Activated T-cell treated with anti-CD3 and anti-CD28 coated beads, Interleukin-2, amount 50 U/mL, for 72 hours (primary cell): Measurements from ENCODE around the gene NDUFB10. TPM values are rescaled to one million over a fixed set of nuclear protein-coding genes. Genes with fewer than 3 reads are reported as not detected.
A peak's percentile ranks its signal among the peaks of the same experiment; 100 is the strongest.
"Not testable (repeated sequence)": the region's sequence is repeated elsewhere in the genome, so short reads cannot be mapped to it uniquely, and the experiment has no call there.

ENCODE experiments used
- ATAC-seq, 2 donors: fragments of 150-1000 bp; cut with Tn5 transposase; replicated peaks in 1 of 2; 2 replicates each; pipeline ENCODE4 v1.10.0; 2021; ENCODE audit warnings: moderate library complexity in 2 of 2, mild to moderate bottlenecking in 1 of 2
- DNase-seq, 2 donors: peaks; one replicate each; pipeline ENCODE4 v3.0.0; 2021 to 2022; ENCODE audit warnings: mixed read lengths in 1 of 2
- H3K27ac Mint-ChIP-seq: one replicate; pipeline ENCODE4 v1.8.0; 2022; ENCODE audit warnings: mild to moderate bottlenecking, moderate library complexity, mixed read lengths
- H3K27me3 Mint-ChIP-seq: one replicate; pipeline ENCODE4 v1.8.0; 2022; ENCODE audit warnings: low read depth, mixed read lengths
- H3K36me3 Mint-ChIP-seq, 2 donors: one replicate each; pipeline ENCODE4 v1.8.0; 2022; ENCODE audit warnings: mixed read lengths in 2 of 2, mild to moderate bottlenecking in 1 of 2; ENCODE audit not compliant: insufficient read depth in 2 of 2
- H3K4me1 Mint-ChIP-seq: one replicate; pipeline ENCODE4 v1.8.0; 2022; ENCODE audit warnings: low read depth, mixed read lengths
- H3K4me3 Mint-ChIP-seq, 2 donors: one replicate each; pipeline ENCODE4 v1.8.0; 2022; ENCODE audit warnings: mild to moderate bottlenecking in 2 of 2, mixed read lengths in 2 of 2, moderate library complexity in 2 of 2
- H3K9me3 Mint-ChIP-seq, 2 donors: one replicate each; pipeline ENCODE4 v1.8.0; 2022; ENCODE audit warnings: mixed read lengths in 2 of 2
- total RNA-seq, 2 donors: library from RNA; stranded (reverse); gene quantifications; one replicate each; pipeline ENCODE4 v1.2.3, GENCODE V29; 2022

The NDUFB10 gene
- total RNA-seq, 2 donors from 2014 or later = 69.3 to 98.3 TPM

- ATAC-seq = no peak
These were observed 2.3 kb downstream of the NDUFB10 start for GRCh38 chr16:1961651-1962067.

GRCh38 chr16:1962161-1963153 is 3.1 kb downstream of the NDUFB10 start:
- Mint-ChIP-seq H3K4me1 (peaks cover 50% of the 10 kb centered on the region), H3K27ac (peak overlapping the region; percentile 92), H3K36me3 (peaks cover 14 to 32% of the 10 kb centered on the region in 2 donors), H3K4me3 (peak overlapping the region; percentile 91 to 97)
- ATAC-seq, DNase-seq, H3K9me3 Mint-ChIP-seq, H3K27me3 Mint-ChIP-seq: not testable (repeated sequence)

More at GRCh38 chr16:1961651-1962067, 2.3 kb downstream of the NDUFB10 start:
- Mint-ChIP-seq H3K36me3 (peaks cover 14 to 32% of the 10 kb centered on the region in 2 donors), H3K4me3 (peak overlapping the region; percentile 91 to 97), H3K27ac (peak overlapping the region; percentile 84), H3K9me3 (no peaks in the 10 kb centered on the region), H3K27me3 (no peaks in the 10 kb centered on the region), H3K4me1 (peaks cover 46% of the 10 kb centered on the region)
- DNase-seq = peak in 1 of 2 donors; percentile 39

GRCh38 chr16:1963806-1964505 is 4.6 kb downstream of the NDUFB10 start:
- peak overlapping the region; percentile 92 for H3K27ac Mint-ChIP-seq
- H3K4me1 Mint-ChIP-seq = peaks cover 52% of the 10 kb centered on the region
- no peaks in the 10 kb centered on the region for H3K9me3 Mint-ChIP-seq
- peaks cover 14 to 32% of the 10 kb centered on the region in 2 donors for H3K36me3 Mint-ChIP-seq
- DNase-seq (peak in 1 of 2 donors; percentile 41), ATAC-seq (peak; percentile 2 to 3)
- peak overlapping the region; percentile 91 to 97 for H3K4me3 Mint-ChIP-seq
- no peaks in the 10 kb centered on the region for H3K27me3 Mint-ChIP-seq

GRCh38 chr16:1964506-1965395 is 5.4 kb downstream of the NDUFB10 start, which contains the start of gene RPS2:
TSS of gene RPS2 (minus strand) at chr16:1964826. CDS start at chr16:1964625, 201 bp downstream.
- H3K4me1 Mint-ChIP-seq = peaks cover 52% of the 10 kb centered on the region
- no peaks in the 10 kb centered on the region for H3K9me3 Mint-ChIP-seq
- DNase-seq (peak; percentile 98 to 99), ATAC-seq (peak; percentile 81 to 90)
- no peaks in the 10 kb centered on the region for H3K27me3 Mint-ChIP-seq
- H3K36me3 Mint-ChIP-seq = peaks cover 14 to 32% of the 10 kb centered on the region in 2 donors
- H3K4me3 Mint-ChIP-seq = peak within 1 kb of the TSS; percentile 91 to 97
- H3K27ac Mint-ChIP-seq = peak within 1 kb of the TSS; percentile 96

GRCh38 chr16:1965396-1966001 is 6.2 kb downstream of the NDUFB10 start:
- H3K27me3 Mint-ChIP-seq = no peaks in the 10 kb centered on the region
- DNase-seq (no peak), ATAC-seq (no peak)
- peaks cover 46% of the 10 kb centered on the region for H3K4me1 Mint-ChIP-seq
- H3K9me3 Mint-ChIP-seq = no peaks in the 10 kb centered on the region
- peak overlapping the region; percentile 91 to 97 for H3K4me3 Mint-ChIP-seq
- peak overlapping the region; percentile 96 for H3K27ac Mint-ChIP-seq
- peaks cover 14 to 29% of the 10 kb centered on the region in 2 donors for H3K36me3 Mint-ChIP-seq

GRCh38 chr16:1966460-1966859 is 7.1 kb downstream of the NDUFB10 start, which contains the start of gene RNF151:
TSS of gene RNF151 (plus strand) at chr16:1966856. CDS start at chr16:1966882, 26 bp downstream.
- DNase-seq = no peak
- H3K4me3 Mint-ChIP-seq = peak within 1 kb of the TSS; percentile 91 to 97
- no peaks in the 10 kb centered on the region for H3K9me3 Mint-ChIP-seq

GRCh38 chr16:1968146-1968953 is 9.0 kb downstream of the NDUFB10 start:
- Mint-ChIP-seq H3K27ac (no peak overlapping the region), H3K4me3 (no peak overlapping the region), H3K27me3 (no peaks in the 10 kb centered on the region), H3K9me3 (no peaks in the 10 kb centered on the region), H3K36me3 (peaks cover 12 to 15% of the 10 kb centered on the region in 2 donors), H3K4me1 (peaks cover 43% of the 10 kb centered on the region)
- ATAC-seq = no peak
- DNase-seq = no peak

More at GRCh38 chr16:1966460-1966859, 7.1 kb downstream of the NDUFB10 start, which contains the start of gene RNF151:
- peak within 1 kb of the TSS; percentile 96 for H3K27ac Mint-ChIP-seq
- no peaks in the 10 kb centered on the region for H3K27me3 Mint-ChIP-seq
- peaks cover 14 to 26% of the 10 kb centered on the region in 2 donors for H3K36me3 Mint-ChIP-seq
- H3K4me1 Mint-ChIP-seq = peaks cover 46% of the 10 kb centered on the region
- ATAC-seq = no peak

GRCh38 chr16:1971796-1972489 is 12.6 kb downstream of the NDUFB10 start, which contains the start of gene TBL3:
TSS of gene TBL3 (plus strand) at chr16:1972053. CDS start at chr16:1972165, 112 bp downstream.
- ATAC-seq (peak; percentile 96 to 97), DNase-seq (peak; percentile 97 to 98)
- Mint-ChIP-seq H3K4me3 (peak within 1 kb of the TSS; percentile 94 to 98), H3K36me3 (peaks cover 2 to 6% of the 10 kb centered on the region in 2 donors), H3K27ac (peak within 1 kb of the TSS; percentile 97), H3K27me3 (no peaks in the 10 kb centered on the region), H3K9me3 (no peaks in the 10 kb centered on the region), H3K4me1 (peaks cover 39% of the 10 kb centered on the region)

GRCh38 chr16:1972490-1972877 is 13.1 kb downstream of the NDUFB10 start:
- Mint-ChIP-seq H3K36me3 (peaks cover 2 to 6% of the 10 kb centered on the region in 2 donors), H3K4me3 (peak overlapping the region; percentile 94 to 98), H3K4me1 (peaks cover 35% of the 10 kb centered on the region), H3K27me3 (no peaks in the 10 kb centered on the region), H3K27ac (peak overlapping the region; percentile 48), H3K9me3 (no peaks in the 10 kb centered on the region)
- ATAC-seq (peak in 1 of 2 donors; percentile 1), DNase-seq (no peak)

- ATAC-seq = no peak
- H3K36me3 Mint-ChIP-seq = peaks cover 4 to 6% of the 10 kb centered on the region in 2 donors
- no peak for DNase-seq
These were observed 14.3 kb downstream of the NDUFB10 start for GRCh38 chr16:1973461-1974156.

More at GRCh38 chr16:1973461-1974156, 14.3 kb downstream of the NDUFB10 start:
- Mint-ChIP-seq H3K27ac (no peak overlapping the region), H3K4me1 (peaks cover 33% of the 10 kb centered on the region), H3K4me3 (peak overlapping the region; percentile 94 to 98), H3K9me3 (no peaks in the 10 kb centered on the region), H3K27me3 (no peaks in the 10 kb centered on the region)
